ENCODE data around the gene SLC41A2. TPM values are rescaled to one million over a fixed set of nuclear protein-coding genes. Genes with fewer than 3 reads are reported as not detected.

Gene SLC41A2
- total RNA-seq, 2 donors from 2014 or later, result 15.7 to 22.3 TPM

DNA sequence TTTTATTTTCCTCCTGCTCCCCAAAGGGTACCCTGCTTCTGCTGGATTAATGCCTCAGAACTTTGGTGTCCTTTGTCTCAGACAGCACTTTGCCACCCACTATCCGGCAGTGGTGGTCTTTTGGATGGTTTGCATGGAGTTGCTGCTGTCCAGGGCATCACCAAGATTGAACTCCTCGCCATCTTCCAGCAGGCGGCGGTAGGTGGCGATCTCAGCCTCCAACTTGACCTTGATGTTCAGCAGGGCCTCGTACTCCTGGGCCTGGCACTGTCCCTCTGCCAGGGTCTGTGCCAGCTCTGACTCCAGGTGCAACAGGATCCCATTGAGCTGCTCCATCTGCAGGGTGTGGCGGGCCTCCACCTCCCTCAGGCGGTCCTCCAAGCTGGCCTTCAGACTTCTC lies 18.6 kb upstream of the SLC41A2 start:
- H3K27ac Mint-ChIP-seq, result no peak overlapping the region
- no peak overlapping the region for H3K4me3 Mint-ChIP-seq
- no peaks in the 10 kb centered on the region for H3K36me3 Mint-ChIP-seq (ENCODE audit: insufficient read depth in 2 of 2)
- H3K4me1 Mint-ChIP-seq (ENCODE audit: low read depth), result no peaks in the 10 kb centered on the region
- H3K27me3 Mint-ChIP-seq (ENCODE audit: low read depth), result no peaks in the 10 kb centered on the region
- H3K9me3 Mint-ChIP-seq, result no peaks in the 10 kb centered on the region
- no peak for ATAC-seq (replicated peaks in 1 of 2)
- no peak for DNase-seq

DNA sequence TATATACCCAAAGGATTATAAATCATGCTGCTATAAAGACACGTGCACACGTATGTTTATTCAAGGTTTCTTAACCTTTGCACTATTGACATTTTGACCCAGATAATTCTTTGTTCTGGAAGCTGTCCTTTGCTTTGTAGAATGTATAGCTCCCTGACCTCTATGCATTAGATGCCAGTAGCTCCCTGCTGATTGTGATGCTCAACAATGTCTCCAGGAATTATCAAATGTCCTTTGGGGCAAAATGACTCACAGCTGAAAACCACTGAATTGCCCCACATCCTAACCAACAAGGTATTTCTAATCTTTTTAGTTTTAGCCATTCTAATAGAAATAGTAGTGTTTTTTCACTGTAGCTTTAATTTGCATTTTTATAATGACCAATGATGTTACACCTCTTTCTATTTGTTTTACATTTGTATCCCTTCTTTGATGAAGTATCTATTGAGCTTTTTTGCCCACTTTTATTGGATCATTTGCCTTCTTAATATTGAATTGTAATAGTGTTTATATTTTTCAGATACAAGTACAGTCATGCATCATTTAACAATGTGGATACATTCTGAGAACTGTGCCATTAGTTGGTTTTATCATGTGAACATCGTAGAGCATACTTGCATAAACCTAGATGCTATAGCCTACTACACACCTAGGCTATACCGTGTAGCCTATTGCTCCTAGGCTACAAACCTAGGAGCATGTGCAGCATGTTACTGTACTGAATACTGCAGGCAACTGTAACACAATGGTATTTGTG lies 17.7 kb upstream of the SLC41A2 start:
- H3K4me1 Mint-ChIP-seq (ENCODE audit: low read depth), result no peaks in the 10 kb centered on the region
- no peaks in the 10 kb centered on the region for H3K27me3 Mint-ChIP-seq (ENCODE audit: low read depth)
- DNase-seq (no peak), ATAC-seq (replicated peaks in 1 of 2) (no peak)
- no peak overlapping the region for H3K4me3 Mint-ChIP-seq
- H3K36me3 Mint-ChIP-seq (ENCODE audit: insufficient read depth in 2 of 2), result no peaks in the 10 kb centered on the region
- no peak overlapping the region for H3K27ac Mint-ChIP-seq
- no peaks in the 10 kb centered on the region for H3K9me3 Mint-ChIP-seq

DNA sequence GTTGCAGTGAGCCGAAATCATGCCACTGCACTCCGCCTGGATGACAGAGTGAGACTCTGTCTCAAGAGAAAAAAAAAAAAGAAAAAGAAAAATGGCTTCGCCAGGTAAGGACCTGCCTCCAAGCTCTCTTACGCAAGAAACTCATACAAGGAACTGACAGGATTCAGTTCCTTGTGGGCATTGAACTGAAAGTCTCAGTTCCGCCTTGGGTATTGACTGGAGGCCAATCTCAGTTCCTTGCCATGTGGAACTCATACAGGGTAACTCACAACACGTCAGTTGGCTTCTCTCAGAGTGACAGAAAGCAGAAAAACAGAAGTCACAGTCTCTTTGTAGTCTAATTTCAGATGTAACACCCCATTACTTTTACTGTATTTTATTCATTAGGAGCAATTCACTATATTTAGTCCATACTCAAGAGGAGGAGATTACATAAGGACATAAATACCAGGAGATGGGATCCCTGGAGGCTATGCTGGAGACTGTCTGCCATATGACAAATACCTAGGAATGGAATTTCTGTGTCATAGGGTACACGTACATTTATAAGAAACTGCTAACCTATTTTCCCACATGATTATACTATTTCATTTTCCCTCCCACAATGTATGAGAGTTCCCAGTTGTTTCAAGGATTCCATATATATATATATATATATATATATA lies 16.7 kb upstream of the SLC41A2 start:
- Mint-ChIP-seq H3K4me3 (no peak overlapping the region), H3K4me1 (ENCODE audit: low read depth) (no peaks in the 10 kb centered on the region), H3K27me3 (ENCODE audit: low read depth) (no peaks in the 10 kb centered on the region), H3K36me3 (ENCODE audit: insufficient read depth in 2 of 2) (no peaks in the 10 kb centered on the region), H3K9me3 (no peaks in the 10 kb centered on the region), H3K27ac (no peak overlapping the region)
- ATAC-seq (replicated peaks in 1 of 2), result no peak
- DNase-seq, result no peak

DNA sequence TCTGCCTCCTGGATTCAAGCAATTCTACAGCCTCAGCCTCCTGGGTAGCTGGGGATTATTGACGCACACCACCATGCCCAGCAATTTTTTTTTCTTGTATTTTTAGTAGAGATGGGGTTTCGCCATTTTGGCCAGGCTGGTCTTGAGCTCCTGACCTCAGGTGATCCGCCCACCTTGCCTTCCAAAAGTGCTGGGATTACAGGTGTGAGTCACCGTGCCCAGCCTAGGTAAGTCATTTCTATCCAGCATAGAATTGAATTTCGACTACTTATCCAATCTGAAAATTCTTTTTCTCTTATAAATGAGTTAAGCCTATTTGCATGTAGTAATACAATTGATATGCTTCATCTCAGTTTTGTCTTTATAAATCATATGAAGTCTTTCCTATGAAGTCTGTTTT lies 15.2 kb upstream of the SLC41A2 start:
- Mint-ChIP-seq H3K4me1 (ENCODE audit: low read depth) (no peaks in the 10 kb centered on the region), H3K27me3 (ENCODE audit: low read depth) (no peaks in the 10 kb centered on the region), H3K9me3 (no peaks in the 10 kb centered on the region), H3K36me3 (ENCODE audit: insufficient read depth in 2 of 2) (no peaks in the 10 kb centered on the region), H3K27ac (no peak overlapping the region), H3K4me3 (no peak overlapping the region)
- ATAC-seq (replicated peaks in 1 of 2) (no peak), DNase-seq (no peak)

DNA sequence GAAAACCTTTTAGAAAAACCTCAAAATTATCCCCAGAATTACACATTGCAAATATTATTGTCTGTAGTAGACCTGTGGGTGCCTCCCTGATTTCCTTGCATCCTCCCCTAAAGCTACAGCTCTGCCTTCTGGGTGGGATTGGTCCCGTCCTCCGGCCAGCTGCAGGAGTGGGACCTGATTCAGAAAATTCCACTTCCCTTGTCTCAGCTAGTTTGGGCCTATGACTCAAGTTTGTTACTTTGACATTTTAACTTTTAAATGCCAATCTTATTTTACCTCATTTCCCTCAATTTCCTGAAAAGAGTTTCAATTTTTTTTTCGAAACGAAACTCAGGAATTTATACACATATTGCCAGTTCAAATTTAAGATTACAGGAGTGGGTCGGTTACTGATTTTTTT lies 13.2 kb upstream of the SLC41A2 start:
- Mint-ChIP-seq H3K36me3 (ENCODE audit: insufficient read depth in 2 of 2) (no peaks in the 10 kb centered on the region), H3K27me3 (ENCODE audit: low read depth) (no peaks in the 10 kb centered on the region), H3K4me3 (no peak overlapping the region), H3K27ac (no peak overlapping the region), H3K9me3 (no peaks in the 10 kb centered on the region), H3K4me1 (ENCODE audit: low read depth) (no peaks in the 10 kb centered on the region)
- ATAC-seq (replicated peaks in 1 of 2) (no peak), DNase-seq (no peak)

DNA sequence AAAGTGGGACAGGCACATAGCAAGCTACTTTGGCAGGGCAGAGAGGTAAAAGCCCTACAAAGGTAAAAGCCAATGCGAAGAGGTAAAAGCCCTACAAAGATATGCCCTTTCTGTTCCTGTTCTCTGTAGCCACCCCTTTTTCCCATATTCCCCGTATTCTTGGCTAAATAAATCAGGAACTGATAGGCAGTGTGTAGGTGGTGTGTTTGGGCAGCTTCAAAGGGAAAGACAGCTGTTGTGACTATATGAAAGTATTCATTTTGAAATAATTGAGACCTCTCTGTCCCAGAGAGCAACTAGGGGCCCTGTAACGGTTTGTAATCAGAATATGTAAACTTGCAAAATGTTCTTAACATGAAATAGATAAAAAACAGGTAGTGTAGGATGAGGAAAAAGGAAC lies 11.3 kb upstream of the SLC41A2 start:
- no peaks in the 10 kb centered on the region for H3K9me3 Mint-ChIP-seq
- ATAC-seq (replicated peaks in 1 of 2) (no peak), DNase-seq (no peak)
- H3K4me1 Mint-ChIP-seq (ENCODE audit: low read depth), result no peaks in the 10 kb centered on the region
- H3K27me3 Mint-ChIP-seq (ENCODE audit: low read depth), result no peaks in the 10 kb centered on the region
- no peak overlapping the region for H3K4me3 Mint-ChIP-seq
- H3K36me3 Mint-ChIP-seq (ENCODE audit: insufficient read depth in 2 of 2), result no peaks in the 10 kb centered on the region
- no peak overlapping the region for H3K27ac Mint-ChIP-seq

DNA sequence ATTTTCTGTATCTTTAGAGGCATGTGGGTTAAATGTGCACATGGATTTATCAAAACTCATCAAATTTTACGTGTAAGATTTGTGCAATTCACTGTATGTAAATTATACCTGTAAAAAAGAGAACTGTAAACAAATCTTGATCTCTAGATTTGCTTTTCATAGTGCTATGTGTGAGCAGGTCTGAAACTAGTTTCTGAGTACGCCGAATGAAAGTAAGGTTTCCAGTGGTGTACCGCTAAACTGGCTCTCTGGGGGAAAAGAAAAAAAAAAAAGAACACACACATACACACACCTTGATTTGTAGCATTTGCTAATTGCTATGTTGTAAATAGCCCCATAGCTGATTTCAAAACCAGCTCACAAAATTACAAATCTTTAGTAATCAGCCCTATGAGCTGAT lies 8.6 kb upstream of the SLC41A2 start:
- peak in 1 of 2 donors; percentile 38 for ATAC-seq (replicated peaks in 1 of 2)

DNA sequence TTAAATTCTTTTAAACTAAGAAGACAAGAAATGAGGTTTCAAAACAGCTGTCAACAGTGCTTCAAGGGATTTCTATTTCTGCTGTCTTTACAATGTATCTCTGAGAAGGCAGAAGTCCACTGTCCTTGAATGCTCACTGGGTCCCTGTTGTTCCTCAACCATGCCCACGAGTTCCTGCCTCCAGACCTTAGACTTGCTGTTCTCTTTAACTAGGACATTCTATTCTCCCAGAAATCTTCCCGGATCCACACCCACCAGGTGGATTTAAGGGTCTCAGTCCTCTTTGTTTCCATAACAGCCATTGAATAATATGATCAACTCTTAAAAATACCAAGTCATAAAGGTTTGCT lies 6.7 kb upstream of the SLC41A2 start:
- H3K4me1 Mint-ChIP-seq (ENCODE audit: low read depth), result peaks cover 5% of the 10 kb centered on the region
- H3K27ac Mint-ChIP-seq, result no peak overlapping the region
- peaks cover 40% of the 10 kb centered on the region for H3K27me3 Mint-ChIP-seq (ENCODE audit: low read depth)
- no peaks in the 10 kb centered on the region for H3K36me3 Mint-ChIP-seq (ENCODE audit: insufficient read depth in 2 of 2)
- no peak overlapping the region for H3K4me3 Mint-ChIP-seq
- DNase-seq (no peak), ATAC-seq (replicated peaks in 1 of 2) (no peak)
- H3K9me3 Mint-ChIP-seq, result no peaks in the 10 kb centered on the region

More for the DNA sequence above, 8.6 kb upstream of the SLC41A2 start:
- DNase-seq, result no peak
- Mint-ChIP-seq H3K4me3 (no peak overlapping the region), H3K27ac (no peak overlapping the region), H3K36me3 (ENCODE audit: insufficient read depth in 2 of 2) (no peaks in the 10 kb centered on the region), H3K9me3 (no peaks in the 10 kb centered on the region), H3K27me3 (ENCODE audit: low read depth) (peaks cover 24% of the 10 kb centered on the region), H3K4me1 (ENCODE audit: low read depth) (no peaks in the 10 kb centered on the region)

DNA sequence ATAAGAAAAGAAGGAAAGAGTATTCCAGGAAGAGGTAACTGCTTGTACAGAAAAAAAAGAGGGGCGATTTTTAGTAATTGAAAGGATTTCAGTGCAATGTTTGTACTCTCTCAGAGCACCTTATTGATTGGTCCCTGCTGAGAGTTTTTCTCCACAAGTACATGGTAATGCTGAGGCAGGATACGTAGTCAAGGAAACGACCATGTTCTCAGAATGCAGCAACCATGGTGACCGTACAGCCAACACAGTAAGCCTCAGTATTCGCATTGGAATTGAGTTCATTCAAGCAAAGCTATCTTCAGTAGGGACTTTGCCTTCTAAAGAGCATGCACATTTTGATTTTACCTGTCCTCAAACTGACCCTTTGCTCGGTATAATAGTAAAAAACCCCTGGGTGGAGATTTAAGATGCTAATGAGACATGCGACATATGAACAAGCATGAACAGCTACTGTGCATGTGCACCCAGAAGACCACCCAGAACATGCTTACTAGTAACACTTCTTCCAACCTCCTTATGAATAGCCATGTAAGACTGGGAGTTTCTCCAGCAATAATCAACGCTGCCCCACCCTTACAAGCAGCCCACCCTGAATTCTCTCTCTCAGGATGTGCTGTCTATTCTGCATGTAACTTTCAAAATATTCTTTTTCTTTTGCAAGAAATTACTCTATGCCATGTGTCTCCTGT lies 6.2 kb upstream of the SLC41A2 start:
- ATAC-seq (replicated peaks in 1 of 2) (no peak), DNase-seq (no peak)
- no peak overlapping the region for H3K4me3 Mint-ChIP-seq
- no peaks in the 10 kb centered on the region for H3K9me3 Mint-ChIP-seq
- H3K27ac Mint-ChIP-seq, result no peak overlapping the region
- H3K36me3 Mint-ChIP-seq (ENCODE audit: insufficient read depth in 2 of 2), result no peaks in the 10 kb centered on the region
- peaks cover 11% of the 10 kb centered on the region for H3K4me1 Mint-ChIP-seq (ENCODE audit: low read depth)
- H3K27me3 Mint-ChIP-seq (ENCODE audit: low read depth), result peaks cover 45% of the 10 kb centered on the region

DNA sequence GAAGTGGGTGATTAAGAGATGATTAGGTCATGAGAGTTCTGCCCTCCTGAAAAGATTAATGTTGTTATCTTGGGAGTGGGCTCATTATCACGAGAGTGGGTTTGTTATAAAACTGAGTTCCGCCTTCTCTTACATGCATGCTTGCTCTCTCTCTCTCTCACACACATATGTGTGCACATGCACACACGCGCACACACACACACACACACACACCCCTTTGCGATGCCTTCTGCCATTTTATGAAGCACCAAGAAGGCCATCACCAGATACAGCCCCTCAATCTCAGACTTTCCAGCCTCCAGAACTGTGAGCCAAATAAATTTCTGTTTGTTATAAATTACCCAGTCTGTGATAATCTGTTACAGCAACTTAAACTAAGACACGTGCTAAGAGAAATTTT lies 5.7 kb upstream of the SLC41A2 start:
- DNase-seq, result no peak
- ATAC-seq (replicated peaks in 1 of 2), result no peak
- H3K36me3 Mint-ChIP-seq (ENCODE audit: insufficient read depth in 2 of 2), result no peaks in the 10 kb centered on the region
- no peak overlapping the region for H3K4me3 Mint-ChIP-seq
- H3K4me1 Mint-ChIP-seq (ENCODE audit: low read depth), result peaks cover 16% of the 10 kb centered on the region
- no peaks in the 10 kb centered on the region for H3K9me3 Mint-ChIP-seq
- no peak overlapping the region for H3K27ac Mint-ChIP-seq
- peaks cover 45% of the 10 kb centered on the region for H3K27me3 Mint-ChIP-seq (ENCODE audit: low read depth)

DNA sequence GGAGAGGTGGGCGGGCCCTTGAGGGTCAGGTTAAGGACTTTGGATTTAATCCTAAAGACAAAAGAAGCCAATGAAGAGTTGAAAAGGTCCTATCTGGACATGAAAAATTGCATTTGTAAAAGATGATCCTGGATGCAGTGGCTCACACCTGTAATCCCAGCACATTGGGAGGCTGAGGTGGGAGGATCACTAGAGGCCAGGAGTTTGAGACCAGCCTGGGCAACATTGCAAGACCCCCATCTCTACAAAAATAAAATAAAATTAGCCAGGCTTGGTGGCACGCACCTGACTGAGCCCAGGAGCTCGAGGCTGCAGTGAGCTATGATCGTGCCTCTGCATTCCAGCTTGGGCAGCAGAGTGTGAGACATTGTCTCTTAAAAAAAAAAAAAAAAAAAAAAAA lies 2.4 kb upstream of the SLC41A2 start:
- Mint-ChIP-seq H3K27ac (no peak overlapping the region), H3K9me3 (no peaks in the 10 kb centered on the region), H3K27me3 (ENCODE audit: low read depth) (peaks cover 47% of the 10 kb centered on the region), H3K4me3 (no peak overlapping the region), H3K36me3 (ENCODE audit: insufficient read depth in 2 of 2) (peaks cover 0 to 4% of the 10 kb centered on the region in 2 donors), H3K4me1 (ENCODE audit: low read depth) (peaks cover 29% of the 10 kb centered on the region)
- ATAC-seq (replicated peaks in 1 of 2), result no peak
- DNase-seq, result no peak

DNA sequence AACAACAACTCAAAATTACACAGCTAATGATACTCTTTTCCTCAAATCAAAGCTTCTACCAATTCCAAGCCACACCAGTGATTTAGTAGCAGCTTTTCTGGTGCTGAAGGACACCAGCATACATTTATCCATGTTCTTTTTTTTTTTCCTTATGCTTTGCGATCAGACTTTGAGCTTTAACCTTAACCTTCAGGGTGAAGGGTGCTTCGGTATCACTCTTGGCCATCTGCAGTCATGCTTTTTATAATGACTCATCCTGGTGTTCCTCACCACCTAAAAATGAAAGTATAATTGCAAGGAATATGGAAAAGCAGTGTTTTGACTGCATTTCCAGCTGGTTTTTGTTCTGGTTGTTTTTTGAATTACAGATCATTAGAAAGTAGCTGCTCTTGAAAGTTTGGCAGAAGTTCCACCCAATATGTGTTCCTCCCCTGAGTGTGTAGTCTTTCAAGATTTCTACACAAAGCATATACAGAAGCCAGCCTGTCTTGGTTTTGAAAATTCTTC lies 1.3 kb upstream of the SLC41A2 start:
- Mint-ChIP-seq H3K4me3 (peak overlapping the region; percentile 88 to 90), H3K36me3 (ENCODE audit: insufficient read depth in 2 of 2) (peaks cover 0 to 4% of the 10 kb centered on the region in 2 donors), H3K27ac (peak overlapping the region; percentile 69), H3K9me3 (no peaks in the 10 kb centered on the region), H3K4me1 (ENCODE audit: low read depth) (peaks cover 29% of the 10 kb centered on the region), H3K27me3 (ENCODE audit: low read depth) (peaks cover 52% of the 10 kb centered on the region)
- no peak for ATAC-seq (replicated peaks in 1 of 2)
- DNase-seq, result no peak

DNA sequence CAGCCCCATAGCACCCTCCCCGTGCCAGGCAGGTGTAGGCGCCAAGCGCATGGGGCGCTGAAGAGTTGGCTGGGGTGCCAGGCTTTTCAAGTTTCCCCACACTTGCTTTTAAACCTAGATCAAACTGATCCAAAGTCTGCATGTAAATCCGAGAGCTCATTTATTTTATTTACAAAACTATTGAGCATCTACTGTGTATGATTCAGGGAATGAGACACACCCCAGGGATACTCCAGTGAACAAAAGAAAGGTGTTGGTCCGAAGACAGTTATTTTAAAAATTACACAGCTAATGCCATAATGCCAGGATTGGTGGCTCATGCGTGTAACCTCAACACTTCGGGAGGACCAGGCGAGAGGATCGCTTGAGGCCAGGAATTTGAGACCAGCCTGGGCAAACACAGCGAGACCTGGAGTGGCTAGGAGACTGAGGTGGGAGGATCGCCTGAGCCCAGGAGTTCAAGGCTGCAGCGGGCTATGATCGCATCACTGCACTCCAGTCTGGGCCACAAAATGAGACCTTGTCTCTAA lies 780 bp upstream of the SLC41A2 start:
- peaks cover 0 to 4% of the 10 kb centered on the region in 2 donors for H3K36me3 Mint-ChIP-seq (ENCODE audit: insufficient read depth in 2 of 2)
- peaks cover 49% of the 10 kb centered on the region for H3K27me3 Mint-ChIP-seq (ENCODE audit: low read depth)
- H3K27ac Mint-ChIP-seq, result peak overlapping the region; percentile 88
- peaks cover 29% of the 10 kb centered on the region for H3K4me1 Mint-ChIP-seq (ENCODE audit: low read depth)
- ATAC-seq (replicated peaks in 1 of 2) (peak in 1 of 2 donors; percentile 0), DNase-seq (no peak)
- H3K9me3 Mint-ChIP-seq, result no peaks in the 10 kb centered on the region
- peak overlapping the region; percentile 88 to 90 for H3K4me3 Mint-ChIP-seq
